OCI-LY3 (cell line): ENCODE measurements around the gene ANKRD44.

Source experiments
- H2AFZ ChIP-seq: fragments of 200-600, 300-600 bp; shearing (Covaris generic); 2 replicates; pipeline ENCODE4 v1.6.0; 2014; ENCODE audit warnings: antibody characterized with exemption, low read depth, low read length
- H3K27ac ChIP-seq: fragments of 200-600, 300-600 bp; sonication (generic); 2 replicates; pipeline ENCODE4 v1.5.1; 2014; ENCODE audit warnings: mild to moderate bottlenecking, low read length, moderate library complexity, mixed read lengths
- H3K27me3 ChIP-seq: fragments of 200-600, 300-600 bp; sonication (generic); 2 replicates; pipeline ENCODE4 v1.6.1; 2014; ENCODE audit warnings: low read depth, low read length, mixed read lengths
- H3K36me3 ChIP-seq: fragments of 200-600, 300-600 bp; sonication (generic); replicated peaks from 2 replicates; pipeline ENCODE3; 2014; ENCODE audit warnings: low read depth, low read length, mixed read lengths
- H3K4me1 ChIP-seq: fragments of 300-600, 200-600 bp; sonication (generic); 2 replicates; pipeline ENCODE4 v1.6.1; 2014; ENCODE audit warnings: low read length, mixed read lengths
- H3K4me2 ChIP-seq: fragments of 200-600, 300-600 bp; sonication (generic); 2 replicates; pipeline ENCODE4 v1.6.1; 2014; ENCODE audit warnings: low read length, mixed read lengths
- H3K4me3 ChIP-seq: fragments of 300-600, 200-600 bp; sonication (generic); 2 replicates; pipeline ENCODE4 v1.5.1; 2014; ENCODE audit warnings: antibody characterized with exemption, mild to moderate bottlenecking, low read length, moderate library complexity
- H3K79me2 ChIP-seq: fragments of 300-600, 200-600 bp; shearing (Covaris generic); 2 replicates; pipeline ENCODE4 v1.6.1; 2014; ENCODE audit warnings: mild to moderate bottlenecking, low read length, mixed read lengths
- H3K9ac ChIP-seq: fragments of 300-600, 200-600 bp; shearing (Covaris generic); 2 replicates; pipeline ENCODE4 v1.6.0; 2014; ENCODE audit warnings: mild to moderate bottlenecking, low read length, moderate library complexity
- H3K9me3 ChIP-seq: fragments of 200-600, 300-600 bp; shearing (Covaris generic); 2 replicates; pipeline ENCODE4 v1.6.1; 2014; ENCODE audit warnings: low read length, mixed read lengths; ENCODE audit not compliant: insufficient read depth
- H4K20me1 ChIP-seq: fragments of 200-600, 300-600 bp; sonication (generic); 2 replicates; pipeline ENCODE4 v1.6.1; 2016; ENCODE audit warnings: low read length, mixed read lengths; ENCODE audit not compliant: insufficient read depth
- CTCF ChIP-seq: fragments of 200-600, 300-600 bp; sonication (generic); IDR thresholded peaks from 2 replicates; pipeline ENCODE4 v1.5.1; 2014; ENCODE audit warnings: antibody characterized with exemption, low read length, low read depth
- EZH2phosphoT487 ChIP-seq: fragments of 200-600 bp; shearing (Covaris generic); IDR thresholded peaks from 2 replicates; pipeline ENCODE4 v1.6.1; 2018; ENCODE audit warnings: antibody characterized with exemption, mixed run types, low read depth

Gene ANKRD44

GRCh38 chr2:197031803-197032202 lies 278.8 kb downstream of the ANKRD44 start:
- no peak for TF ChIP-seq CTCF
- TF ChIP-seq EZH2phosphoT487: no peak
- Histone ChIP-seq H4K20me1 (no peaks in the 10 kb centered on the region), H3K4me3 (no peak overlapping the region), H3K9me3 (no peaks in the 10 kb centered on the region), H3K27me3 (no peaks in the 10 kb centered on the region), H2AFZ (no peak overlapping the region), H3K9ac (no peak overlapping the region), H3K27ac (no peak overlapping the region), H3K36me3 (peaks cover 7% of the 10 kb centered on the region), H3K4me1 (no peaks in the 10 kb centered on the region), H3K79me2 (no peaks in the 10 kb centered on the region), H3K4me2 (no peak overlapping the region)

- Histone ChIP-seq H3K27me3 (no peaks in the 10 kb centered on the region), H4K20me1 (no peaks in the 10 kb centered on the region), H3K4me2 (no peak overlapping the region), H3K9me3 (no peaks in the 10 kb centered on the region), H3K4me3 (no peak overlapping the region), H3K27ac (no peak overlapping the region), H3K4me1 (no peaks in the 10 kb centered on the region), H3K36me3 (peaks cover 7% of the 10 kb centered on the region), H2AFZ (no peak overlapping the region), H3K79me2 (no peaks in the 10 kb centered on the region), H3K9ac (no peak overlapping the region)
- no peak for TF ChIP-seq CTCF
- no peak for TF ChIP-seq EZH2phosphoT487
These were observed 280.5 kb downstream of the ANKRD44 start for GRCh38 chr2:197030090-197030489.

- Histone ChIP-seq H3K4me1 (no peaks in the 10 kb centered on the region), H3K9ac (no peak overlapping the region), H3K27ac (no peak overlapping the region), H3K4me3 (no peak overlapping the region), H3K36me3 (peaks cover 11% of the 10 kb centered on the region), H3K9me3 (no peaks in the 10 kb centered on the region), H2AFZ (no peak overlapping the region), H4K20me1 (no peaks in the 10 kb centered on the region), H3K79me2 (no peaks in the 10 kb centered on the region), H3K4me2 (no peak overlapping the region), H3K27me3 (no peaks in the 10 kb centered on the region)
- TF ChIP-seq CTCF (no peak), EZH2phosphoT487 (no peak)
These were observed 281.9 kb downstream of the ANKRD44 start for GRCh38 chr2:197028633-197029032.

GRCh38 chr2:197028230-197028629 lies 282.4 kb downstream of the ANKRD44 start:
- no peak overlapping the region for H2AFZ ChIP-seq
- H3K4me2 ChIP-seq: no peak overlapping the region
- H3K9ac ChIP-seq: no peak overlapping the region
- H3K27ac ChIP-seq: no peak overlapping the region
- peaks cover 11% of the 10 kb centered on the region for H3K36me3 ChIP-seq
- H4K20me1 ChIP-seq: no peaks in the 10 kb centered on the region
- no peaks in the 10 kb centered on the region for H3K27me3 ChIP-seq
- H3K9me3 ChIP-seq: no peaks in the 10 kb centered on the region
- no peak for TF ChIP-seq EZH2phosphoT487
- no peak for TF ChIP-seq CTCF
- no peaks in the 10 kb centered on the region for H3K79me2 ChIP-seq
- H3K4me1 ChIP-seq: no peaks in the 10 kb centered on the region
- H3K4me3 ChIP-seq: no peak overlapping the region
